Panc1 (cell line): ENCODE data around the gene MEAF6.
A peak's percentile ranks its signal among the peaks of the same experiment; 100 is the strongest.

Source experiments
- CTCF ChIP-seq: fragments of 450-650 bp; IDR thresholded peaks from 2 replicates; pipeline ENCODE4 v1.5.1; 2017; ENCODE audit warnings: mild to moderate bottlenecking
- POLR2AphosphoS5 ChIP-seq: IDR thresholded peaks from 2 replicates; pipeline ENCODE4 v1.6.1; 2012; ENCODE audit warnings: mild to moderate bottlenecking, low read depth, low read length, moderate library complexity
- REST ChIP-seq, 2 experiments: IDR thresholded peaks; 2 replicates each; pipeline ENCODE4 v1.6.1; 2011 to 2012; ENCODE audit warnings: low read depth in 2 of 2, control low read depth in 1 of 2, low read length in 1 of 2, mild to moderate bottlenecking in 1 of 2, moderate library complexity in 1 of 2; ENCODE audit not compliant: insufficient read depth in 1 of 2
- SIN3A ChIP-seq: IDR thresholded peaks from 2 replicates; pipeline ENCODE4 v1.6.1; 2012; ENCODE audit warnings: low read depth, mild to moderate bottlenecking, low read length, moderate library complexity, borderline replicate concordance; ENCODE audit not compliant: insufficient read depth
- TCF7L2 ChIP-seq: IDR thresholded peaks from 2 replicates; pipeline ENCODE4 v1.6.1; 2011; ENCODE audit warnings: mild to moderate bottlenecking, low read depth, low read length, inconsistent platforms

- TF ChIP-seq CTCF, result peak; percentile 76
- TF ChIP-seq POLR2AphosphoS5, result no peak
- no peak for TF ChIP-seq REST (IDR thresholded peaks at IDR 0.05; ENCODE audit: insufficient read depth in 1 of 2, low read depth in 2 of 2, low read length in 1 of 2)
- TF ChIP-seq TCF7L2, result no peak
- TF ChIP-seq SIN3A, result no peak
Measured at GRCh38 chr1:37487619-37487984, 27.0 kb downstream of the MEAF6 start.
